ENCODE measurements around the gene HAPSTR1. TPM values are rescaled to one million over a fixed set of nuclear protein-coding genes. Genes with fewer than 3 reads are reported as not detected.

The HAPSTR1 gene
- total and polyA plus RNA-seq, 4 donors: 6.5 to 46.5 (median 17.7) TPM

DNA sequence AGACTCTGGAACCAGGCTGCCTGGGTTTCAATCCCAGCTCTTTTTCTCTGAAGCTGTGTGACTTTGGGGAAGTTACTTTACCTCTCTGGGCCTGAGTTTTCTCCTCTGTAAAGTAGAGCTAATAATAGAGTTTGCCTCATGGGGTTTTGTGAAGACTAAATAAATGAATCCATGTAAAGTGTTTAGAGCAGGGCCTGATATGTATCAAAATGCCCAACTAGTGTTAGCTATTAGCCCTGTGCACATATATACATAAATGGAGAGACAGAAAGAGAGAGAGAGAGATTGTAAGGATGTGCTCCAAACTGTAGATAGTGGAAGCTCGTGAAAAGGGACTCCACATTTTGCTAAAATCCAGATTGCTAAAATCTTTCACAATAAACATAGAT, 44.8 kb upstream of the HAPSTR1 start:
- Histone ChIP-seq H3K9ac (ENCODE audit: low read depth in 1 of 2, low read length in 2 of 2) (no peak overlapping the region), H3K27ac (ENCODE audit: low read depth in 1 of 2, low read length in 2 of 2) (no peak overlapping the region), H3K4me1 (ENCODE audit: control insufficient read depth in 4 of 4, insufficient read depth in 4 of 4, low read length in 3 of 4) (peaks cover 8 to 16% (median 11%) of the 10 kb centered on the region in 4 donors), H3K4me3 (ENCODE audit: low read depth in 1 of 3, low read length in 3 of 3) (no peak overlapping the region), H3K36me3 (ENCODE audit: control insufficient read depth in 4 of 4, insufficient read depth in 3 of 4, low read depth in 1 of 4, low read length in 3 of 4) (no peaks in the 10 kb centered on the region), H3K9me3 (ENCODE audit: control insufficient read depth in 4 of 4, low read length in 3 of 4) (no peaks in the 10 kb centered on the region), H3K27me3 (ENCODE audit: control insufficient read depth in 4 of 4, insufficient read depth in 4 of 4, low read length in 3 of 4) (no peaks in the 10 kb centered on the region)
- TF ChIP-seq JUND (IDR thresholded peaks at IDR 0.05) (no peak), EGR1 (IDR thresholded peaks at IDR 0.05; ENCODE audit: low read depth in 2 of 2) (no peak), SP1 (IDR thresholded peaks at IDR 0.05) (no peak), HNF4A (conservative IDR thresholded peaks at IDR 0.05) (no peak), HNF4G (IDR thresholded peaks at IDR 0.05) (no peak), GABPA (IDR thresholded peaks at IDR 0.05 in 1 of 2, conservative IDR thresholded peaks at IDR 0.05 in 1 of 2) (no peak), RAD21 (IDR thresholded peaks at IDR 0.05) (no peak), TAF1 (conservative IDR thresholded peaks at IDR 0.05) (no peak), FOXA2 (IDR thresholded peaks at IDR 0.05) (no peak), YY1 (IDR thresholded peaks at IDR 0.05) (no peak)
- TF ChIP-seq, protein P1, sequence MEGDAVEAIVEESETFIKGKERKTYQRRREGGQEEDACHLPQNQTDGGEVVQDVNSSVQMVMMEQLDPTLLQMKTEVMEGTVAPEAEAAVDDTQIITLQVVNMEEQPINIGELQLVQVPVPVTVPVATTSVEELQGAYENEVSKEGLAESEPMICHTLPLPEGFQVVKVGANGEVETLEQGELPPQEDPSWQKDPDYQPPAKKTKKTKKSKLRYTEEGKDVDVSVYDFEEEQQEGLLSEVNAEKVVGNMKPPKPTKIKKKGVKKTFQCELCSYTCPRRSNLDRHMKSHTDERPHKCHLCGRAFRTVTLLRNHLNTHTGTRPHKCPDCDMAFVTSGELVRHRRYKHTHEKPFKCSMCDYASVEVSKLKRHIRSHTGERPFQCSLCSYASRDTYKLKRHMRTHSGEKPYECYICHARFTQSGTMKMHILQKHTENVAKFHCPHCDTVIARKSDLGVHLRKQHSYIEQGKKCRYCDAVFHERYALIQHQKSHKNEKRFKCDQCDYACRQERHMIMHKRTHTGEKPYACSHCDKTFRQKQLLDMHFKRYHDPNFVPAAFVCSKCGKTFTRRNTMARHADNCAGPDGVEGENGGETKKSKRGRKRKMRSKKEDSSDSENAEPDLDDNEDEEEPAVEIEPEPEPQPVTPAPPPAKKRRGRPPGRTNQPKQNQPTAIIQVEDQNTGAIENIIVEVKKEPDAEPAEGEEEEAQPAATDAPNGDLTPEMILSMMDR (IDR thresholded peaks at IDR 0.05; ENCODE audit: low read depth, low read length, missing input control): no peak
- TF ChIP-seq, protein P2, sequence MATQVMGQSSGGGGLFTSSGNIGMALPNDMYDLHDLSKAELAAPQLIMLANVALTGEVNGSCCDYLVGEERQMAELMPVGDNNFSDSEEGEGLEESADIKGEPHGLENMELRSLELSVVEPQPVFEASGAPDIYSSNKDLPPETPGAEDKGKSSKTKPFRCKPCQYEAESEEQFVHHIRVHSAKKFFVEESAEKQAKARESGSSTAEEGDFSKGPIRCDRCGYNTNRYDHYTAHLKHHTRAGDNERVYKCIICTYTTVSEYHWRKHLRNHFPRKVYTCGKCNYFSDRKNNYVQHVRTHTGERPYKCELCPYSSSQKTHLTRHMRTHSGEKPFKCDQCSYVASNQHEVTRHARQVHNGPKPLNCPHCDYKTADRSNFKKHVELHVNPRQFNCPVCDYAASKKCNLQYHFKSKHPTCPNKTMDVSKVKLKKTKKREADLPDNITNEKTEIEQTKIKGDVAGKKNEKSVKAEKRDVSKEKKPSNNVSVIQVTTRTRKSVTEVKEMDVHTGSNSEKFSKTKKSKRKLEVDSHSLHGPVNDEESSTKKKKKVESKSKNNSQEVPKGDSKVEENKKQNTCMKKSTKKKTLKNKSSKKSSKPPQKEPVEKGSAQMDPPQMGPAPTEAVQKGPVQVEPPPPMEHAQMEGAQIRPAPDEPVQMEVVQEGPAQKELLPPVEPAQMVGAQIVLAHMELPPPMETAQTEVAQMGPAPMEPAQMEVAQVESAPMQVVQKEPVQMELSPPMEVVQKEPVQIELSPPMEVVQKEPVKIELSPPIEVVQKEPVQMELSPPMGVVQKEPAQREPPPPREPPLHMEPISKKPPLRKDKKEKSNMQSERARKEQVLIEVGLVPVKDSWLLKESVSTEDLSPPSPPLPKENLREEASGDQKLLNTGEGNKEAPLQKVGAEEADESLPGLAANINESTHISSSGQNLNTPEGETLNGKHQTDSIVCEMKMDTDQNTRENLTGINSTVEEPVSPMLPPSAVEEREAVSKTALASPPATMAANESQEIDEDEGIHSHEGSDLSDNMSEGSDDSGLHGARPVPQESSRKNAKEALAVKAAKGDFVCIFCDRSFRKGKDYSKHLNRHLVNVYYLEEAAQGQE (IDR thresholded peaks at IDR 0.05): no peak
- TF ChIP-seq, protein P3, sequence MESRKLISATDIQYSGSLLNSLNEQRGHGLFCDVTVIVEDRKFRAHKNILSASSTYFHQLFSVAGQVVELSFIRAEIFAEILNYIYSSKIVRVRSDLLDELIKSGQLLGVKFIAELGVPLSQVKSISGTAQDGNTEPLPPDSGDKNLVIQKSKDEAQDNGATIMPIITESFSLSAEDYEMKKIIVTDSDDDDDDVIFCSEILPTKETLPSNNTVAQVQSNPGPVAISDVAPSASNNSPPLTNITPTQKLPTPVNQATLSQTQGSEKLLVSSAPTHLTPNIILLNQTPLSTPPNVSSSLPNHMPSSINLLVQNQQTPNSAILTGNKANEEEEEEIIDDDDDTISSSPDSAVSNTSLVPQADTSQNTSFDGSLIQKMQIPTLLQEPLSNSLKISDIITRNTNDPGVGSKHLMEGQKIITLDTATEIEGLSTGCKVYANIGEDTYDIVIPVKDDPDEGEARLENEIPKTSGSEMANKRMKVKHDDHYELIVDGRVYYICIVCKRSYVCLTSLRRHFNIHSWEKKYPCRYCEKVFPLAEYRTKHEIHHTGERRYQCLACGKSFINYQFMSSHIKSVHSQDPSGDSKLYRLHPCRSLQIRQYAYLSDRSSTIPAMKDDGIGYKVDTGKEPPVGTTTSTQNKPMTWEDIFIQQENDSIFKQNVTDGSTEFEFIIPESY (IDR thresholded peaks at IDR 0.05): no peak
- TF ChIP-seq, protein P4, sequence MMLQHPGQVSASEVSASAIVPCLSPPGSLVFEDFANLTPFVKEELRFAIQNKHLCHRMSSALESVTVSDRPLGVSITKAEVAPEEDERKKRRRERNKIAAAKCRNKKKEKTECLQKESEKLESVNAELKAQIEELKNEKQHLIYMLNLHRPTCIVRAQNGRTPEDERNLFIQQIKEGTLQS (IDR thresholded peaks at IDR 0.05): no peak
- DNase-seq (ENCODE audit: low spot score): no peak
- 98% methylated on average over 1 of the region's 1 CpG for WGBS

DNA sequence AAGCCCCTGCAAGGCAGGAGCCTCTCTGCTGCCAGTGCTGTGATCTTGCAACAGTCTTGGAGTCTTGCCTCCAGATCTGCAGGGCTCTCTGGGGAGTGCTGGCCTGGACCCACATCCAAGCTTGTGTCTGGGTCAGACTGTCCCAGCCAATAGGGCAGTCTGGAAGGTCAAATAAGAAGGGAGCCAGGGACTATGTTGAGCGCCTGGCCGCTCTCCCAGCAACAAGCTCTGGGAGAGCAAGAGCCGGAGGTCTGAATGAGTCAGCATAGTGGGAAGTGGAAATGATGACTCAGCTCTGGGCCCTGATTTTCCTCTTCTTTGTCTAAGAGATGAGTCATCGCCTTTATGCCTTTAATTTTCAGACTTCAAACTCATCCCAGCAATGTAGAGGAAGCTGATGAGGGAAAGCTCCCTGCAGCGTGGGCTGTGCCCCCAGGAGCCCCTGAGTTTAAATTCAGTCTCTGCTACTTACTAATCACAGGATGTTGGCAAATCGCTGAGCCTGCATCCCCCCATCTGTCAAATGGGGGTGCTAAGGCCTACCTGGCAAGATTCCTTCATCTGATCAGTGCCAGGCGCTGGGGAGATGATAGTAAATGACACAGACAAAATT, 43.6 kb upstream of the HAPSTR1 start:
- Histone ChIP-seq H3K27ac (ENCODE audit: low read depth in 1 of 2, low read length in 2 of 2) (peak overlapping the region; percentile 60 to 76), H3K9ac (ENCODE audit: low read depth in 1 of 2, low read length in 2 of 2) (no peak overlapping the region), H3K4me1 (ENCODE audit: control insufficient read depth in 4 of 4, insufficient read depth in 4 of 4, low read length in 3 of 4) (peaks cover 8 to 16% (median 11%) of the 10 kb centered on the region in 4 donors), H3K36me3 (ENCODE audit: control insufficient read depth in 4 of 4, insufficient read depth in 3 of 4, low read depth in 1 of 4, low read length in 3 of 4) (no peaks in the 10 kb centered on the region), H3K27me3 (ENCODE audit: control insufficient read depth in 4 of 4, insufficient read depth in 4 of 4, low read length in 3 of 4) (no peaks in the 10 kb centered on the region), H3K4me3 (ENCODE audit: low read depth in 1 of 3, low read length in 3 of 3) (no peak overlapping the region), H3K9me3 (ENCODE audit: control insufficient read depth in 4 of 4, low read length in 3 of 4) (no peaks in the 10 kb centered on the region)
- DNase-seq (ENCODE audit: low spot score): peak; percentile 40
- 34% methylated on average over 7 of the region's 7 CpGs for WGBS
- TF ChIP-seq, protein P1 (IDR thresholded peaks at IDR 0.05; ENCODE audit: low read depth, low read length, missing input control): no peak
- TF ChIP-seq, protein P4 (IDR thresholded peaks at IDR 0.05): peak; percentile 97
- TF ChIP-seq SP1 (IDR thresholded peaks at IDR 0.05) (peak; percentile 80), GABPA (IDR thresholded peaks at IDR 0.05 in 1 of 2, conservative IDR thresholded peaks at IDR 0.05 in 1 of 2) (peak in 1 of 2 donors; percentile 55), RXRA (IDR thresholded peaks at IDR 0.05) (peak; percentile 80 to 91), FOXA2 (IDR thresholded peaks at IDR 0.05) (peak; percentile 16), NR2F2 (IDR thresholded peaks at IDR 0.05) (peak; percentile 89), JUND (IDR thresholded peaks at IDR 0.05) (peak; percentile 100), FOXA1 (IDR thresholded peaks at IDR 0.05) (peak; percentile 62), RAD21 (IDR thresholded peaks at IDR 0.05) (peak; percentile 55 to 56), YY1 (IDR thresholded peaks at IDR 0.05) (peak; percentile 88)
- TF ChIP-seq, protein P5, sequence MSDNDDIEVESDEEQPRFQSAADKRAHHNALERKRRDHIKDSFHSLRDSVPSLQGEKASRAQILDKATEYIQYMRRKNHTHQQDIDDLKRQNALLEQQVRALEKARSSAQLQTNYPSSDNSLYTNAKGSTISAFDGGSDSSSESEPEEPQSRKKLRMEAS (IDR thresholded peaks at IDR 0.05): peak; percentile 90
- TF ChIP-seq, protein P3 (IDR thresholded peaks at IDR 0.05): peak; percentile 85

Measured in liver (tissue), 9 donors.